SU-DHL-6 (cell line): ENCODE results near the gene DHPS.

ENCODE experiments used
- EZH2phosphoT487 ChIP-seq: fragments of 200-600 bp; sonication (generic), shearing (Covaris generic); conservative IDR thresholded peaks from 2 replicates; pipeline ENCODE4 v1.6.1; 2018; ENCODE audit warnings: mild to moderate bottlenecking, antibody characterized with exemption, low read length, moderate library complexity, mixed read lengths
- TF ChIP-seq, protein P1 (sequence below): fragments of 200-600 bp; sonication (generic); IDR thresholded peaks from one replicate; pipeline ENCODE4 v1.5.1; 2017; ENCODE audit warnings: antibody characterized with exemption, mild to moderate bottlenecking, low read length, moderate library complexity; ENCODE audit not compliant: insufficient read depth, poor library complexity, severe bottlenecking

DNA sequence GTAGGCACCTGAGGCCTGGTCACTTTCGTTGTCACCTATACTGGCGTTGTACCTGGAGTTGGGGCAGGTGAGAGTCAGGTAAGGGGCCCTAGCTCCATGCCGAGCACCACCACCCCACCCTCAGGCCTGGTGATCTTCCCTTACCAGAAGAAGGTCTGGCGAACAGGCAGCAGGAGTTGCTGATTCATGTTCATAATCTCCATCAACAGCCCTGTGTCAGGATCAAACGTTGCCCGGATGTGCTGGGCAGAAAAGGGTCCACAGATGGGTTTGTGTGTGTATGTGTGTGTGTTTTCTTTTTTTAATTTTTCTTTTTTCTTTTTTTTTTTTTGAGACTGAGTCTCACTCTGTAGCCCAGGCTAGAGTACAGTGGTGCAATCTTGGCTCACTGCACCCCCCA, 29.5 kb downstream of the DHPS start:
- TF ChIP-seq, protein P1, sequence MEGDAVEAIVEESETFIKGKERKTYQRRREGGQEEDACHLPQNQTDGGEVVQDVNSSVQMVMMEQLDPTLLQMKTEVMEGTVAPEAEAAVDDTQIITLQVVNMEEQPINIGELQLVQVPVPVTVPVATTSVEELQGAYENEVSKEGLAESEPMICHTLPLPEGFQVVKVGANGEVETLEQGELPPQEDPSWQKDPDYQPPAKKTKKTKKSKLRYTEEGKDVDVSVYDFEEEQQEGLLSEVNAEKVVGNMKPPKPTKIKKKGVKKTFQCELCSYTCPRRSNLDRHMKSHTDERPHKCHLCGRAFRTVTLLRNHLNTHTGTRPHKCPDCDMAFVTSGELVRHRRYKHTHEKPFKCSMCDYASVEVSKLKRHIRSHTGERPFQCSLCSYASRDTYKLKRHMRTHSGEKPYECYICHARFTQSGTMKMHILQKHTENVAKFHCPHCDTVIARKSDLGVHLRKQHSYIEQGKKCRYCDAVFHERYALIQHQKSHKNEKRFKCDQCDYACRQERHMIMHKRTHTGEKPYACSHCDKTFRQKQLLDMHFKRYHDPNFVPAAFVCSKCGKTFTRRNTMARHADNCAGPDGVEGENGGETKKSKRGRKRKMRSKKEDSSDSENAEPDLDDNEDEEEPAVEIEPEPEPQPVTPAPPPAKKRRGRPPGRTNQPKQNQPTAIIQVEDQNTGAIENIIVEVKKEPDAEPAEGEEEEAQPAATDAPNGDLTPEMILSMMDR = no peak
- TF ChIP-seq EZH2phosphoT487 = no peak
